SU-DHL-6 (cell line): ENCODE measurements around the gene RASA3.

Source experiments
- CTCF ChIP-seq: fragments of 200-600 bp; sonication (generic); IDR thresholded peaks from one replicate; pipeline ENCODE4 v1.5.1; 2017; ENCODE audit warnings: antibody characterized with exemption, mild to moderate bottlenecking, low read length, moderate library complexity; ENCODE audit not compliant: insufficient read depth, poor library complexity, severe bottlenecking
- EZH2phosphoT487 ChIP-seq: fragments of 200-600 bp; sonication (generic), shearing (Covaris generic); conservative IDR thresholded peaks from 2 replicates; pipeline ENCODE4 v1.6.1; 2018; ENCODE audit warnings: mild to moderate bottlenecking, antibody characterized with exemption, low read length, moderate library complexity, mixed read lengths

DNA sequence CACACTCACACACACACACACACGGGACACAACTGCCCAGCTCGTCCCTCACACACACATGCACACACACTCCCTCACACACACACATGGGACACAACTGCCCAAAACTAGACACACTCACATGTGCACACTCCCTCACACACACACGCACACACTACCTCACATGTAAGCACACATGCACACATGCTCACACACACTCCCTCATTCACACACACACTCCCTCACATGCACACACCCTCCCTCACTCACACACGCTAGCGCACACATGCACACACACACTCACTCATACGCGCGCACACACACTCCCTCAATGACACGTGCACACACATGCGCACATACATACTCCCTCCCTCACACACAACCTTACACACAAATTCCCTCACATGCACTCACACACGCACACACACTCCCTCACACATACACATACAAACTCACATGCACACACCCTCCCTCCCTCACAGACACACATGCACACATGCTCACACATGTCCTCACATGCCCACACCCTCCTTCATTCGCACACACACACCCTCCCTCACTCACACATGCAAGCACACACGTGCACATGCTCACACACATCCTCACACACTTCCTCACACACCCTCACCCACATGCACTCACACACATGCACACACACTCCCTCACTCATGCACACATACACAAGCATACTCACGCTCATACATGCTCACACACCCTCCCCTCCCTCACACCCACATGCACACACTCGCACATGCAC lies 9.0 kb upstream of the RASA3 start:
- TF ChIP-seq CTCF (no peak), EZH2phosphoT487 (no peak)
